B cell (primary cell): ENCODE data around the gene DNAAF1.
"Not testable (repeated sequence)": the region's sequence is repeated elsewhere in the genome, so short reads cannot be mapped to it uniquely, and the experiment has no call there.

ENCODE experiments used
- CTCF ChIP-seq: fragments of 200-600 bp; IDR thresholded peaks from one replicate; pipeline ENCODE4 v1.8.0; 2022; ENCODE audit warnings: antibody characterized with exemption, mild to moderate bottlenecking
- EZH2 ChIP-seq: IDR thresholded peaks from 2 replicates; pipeline ENCODE4 v1.6.1; 2012; ENCODE audit warnings: borderline replicate concordance, low read depth, mild to moderate bottlenecking, moderate library complexity, low read length; ENCODE audit not compliant: insufficient read depth, poor library complexity, severe bottlenecking

- not testable (repeated sequence) for TF ChIP-seq CTCF, EZH2
Observed at GRCh38 chr16:84118315-84118714, 26.8 kb upstream of the DNAAF1 start.
